GM12878 (cell line): ENCODE data around the gene C1orf74. TPM values are rescaled to one million over a fixed set of nuclear protein-coding genes. Genes with fewer than 3 reads are reported as not detected.
"Not testable (repeated sequence)": the region's sequence is repeated elsewhere in the genome, so short reads cannot be mapped to it uniquely, and the experiment has no call there.

Experiments used
- ATAC-seq: fragments of 200-7000 bp; cut with Tn5 transposase; 3 replicates; pipeline ENCODE4 v1.9.1; 2020; ENCODE audit warnings: mild to moderate bottlenecking, moderate library complexity
- BruUV-seq: library from RNA; stranded (reverse); fragments of 400-500 nt; replicated peaks from 2 replicates; lab custom pipeline; 2021; lab: Mats Ljungman, UMichigan
- CTCF ChIA-PET: fragments of 300-600 bp; sonication (Branson Sonifier 250); formaldehyde crosslinking; extraction: SDS; loops from one replicate; lab custom pipeline; 2021; ENCODE audit warnings: inconsistent platforms; lab: Yijun Ruan, JAX
- POLR2A ChIA-PET: fragments of 350-600 bp; formaldehyde crosslinking; extraction: SDS; loops from one replicate; lab custom pipeline; 2021; ENCODE audit warnings: inconsistent platforms; lab: Charles Lee
- RAD21 ChIA-PET: fragments of 300-600 bp; sonication (Branson Sonifier 250); formaldehyde crosslinking; loops from one replicate; lab custom pipeline; 2023; ENCODE audit warnings: antibody characterized with exemption; ENCODE audit not compliant: unreplicated experiment; lab: Charles Lee
- SMC1A ChIA-PET: fragments of 300-600 bp; sonication (Branson Sonifier 250); formaldehyde crosslinking; loops from one replicate; lab custom pipeline; 2023; ENCODE audit not compliant: unreplicated experiment, uncharacterized antibody; lab: Charles Lee
- DNase-seq: peaks from one replicate; pipeline ENCODE4 v3.0.0-alpha.2; 2011; ENCODE audit warnings: low read depth, low spot score
- FAIRE-seq: peaks from 3 replicates; lab custom pipeline; 2011; peaks lifted over from hg19 to GRCh38; lab: Jason Lieb, UNC
- H2AFZ ChIP-seq: 2 replicates; pipeline ENCODE4 v1.6.0; 2011; ENCODE audit warnings: low read depth, low read length, control low read depth; ENCODE audit not compliant: control insufficient read depth
- H3K27ac ChIP-seq: 2 replicates; pipeline ENCODE4 v1.5.1; 2011; ENCODE audit warnings: control low read depth; ENCODE audit not compliant: control insufficient read depth, insufficient read depth
- H3K27me3 ChIP-seq, 2 experiments: replicated peaks in 1 of 2; 2 replicates each; pipeline versions ENCODE4 v1.6.0 to v1.6.1; 2011; ENCODE audit warnings: low read length in 1 of 2; ENCODE audit not compliant: control insufficient read depth in 2 of 2, insufficient read depth in 2 of 2
- H3K36me3 ChIP-seq, 2 experiments: 2 replicates each; pipeline ENCODE4 v1.5.1; 2011; ENCODE audit warnings: low read length in 1 of 2; ENCODE audit not compliant: control insufficient read depth in 2 of 2, insufficient read depth in 2 of 2
- H3K4me1 ChIP-seq: 2 replicates; pipeline ENCODE4 v1.6.1; 2011; ENCODE audit warnings: mild to moderate bottlenecking, low read length, moderate library complexity, mixed read lengths; ENCODE audit not compliant: control insufficient read depth, insufficient read depth
- H3K4me2 ChIP-seq: 2 replicates; pipeline ENCODE4 v1.6.0; 2011; ENCODE audit warnings: control low read depth; ENCODE audit not compliant: control insufficient read depth, insufficient read depth
- H3K4me3 ChIP-seq: fragments of 200-600 bp; sonication (generic); 2 replicates; pipeline ENCODE4 v1.5.1; 2016
- H3K79me2 ChIP-seq: 2 replicates; pipeline ENCODE4 v1.6.0; 2011; ENCODE audit warnings: low read length; ENCODE audit not compliant: control insufficient read depth, insufficient read depth
- H3K9ac ChIP-seq: 2 replicates; pipeline ENCODE4 v1.8.0; 2011; ENCODE audit warnings: low read length, control low read depth, mixed read lengths; ENCODE audit not compliant: control insufficient read depth, insufficient read depth
- H3K9me3 ChIP-seq: replicated peaks from 3 replicates; pipeline ENCODE4 v1.5.1; 2011; ENCODE audit warnings: mild to moderate bottlenecking, low read length; ENCODE audit not compliant: control insufficient read depth, insufficient read depth
- H4K20me1 ChIP-seq: 2 replicates; pipeline ENCODE4 v1.6.0; 2011; ENCODE audit not compliant: control insufficient read depth, insufficient read depth
- CTCF ChIP-seq, 3 experiments: IDR thresholded peaks in 2 of 3; conservative IDR thresholded peaks in 1 of 3; 2 replicates each; pipeline ENCODE4 v1.5.1; 2011; ENCODE audit warnings: low read depth in 3 of 3, low read length in 3 of 3, mild to moderate bottlenecking in 3 of 3, control low read depth in 2 of 3, moderate library complexity in 2 of 3, inconsistent platforms in 1 of 3, mixed read lengths in 1 of 3; ENCODE audit not compliant: control insufficient read depth in 2 of 3, insufficient read depth in 1 of 3; ENCODE audit errors: extremely low read depth in 1 of 3
- JUNB ChIP-seq: IDR thresholded peaks from 2 replicates; pipeline ENCODE4 v1.6.1; 2016; ENCODE audit warnings: antibody characterized with exemption, mild to moderate bottlenecking
- NFYA ChIP-seq: IDR thresholded peaks from 2 replicates; pipeline ENCODE4 v1.6.1; 2011; ENCODE audit warnings: low read depth, mild to moderate bottlenecking, low read length, improper control_type of control experiment, borderline replicate concordance
- PKNOX1 ChIP-seq: fragments of 450-650 bp; IDR thresholded peaks from 2 replicates; pipeline ENCODE4 v1.6.1; 2016; ENCODE audit warnings: mild to moderate bottlenecking
- SPI1 ChIP-seq: IDR thresholded peaks from 2 replicates; pipeline ENCODE4 v1.6.1; 2011; ENCODE audit warnings: low read depth, mild to moderate bottlenecking, low read length, moderate library complexity, borderline replicate concordance; ENCODE audit not compliant: insufficient read depth
- WGBS: methylation state at CpG from one replicate; pipeline ENCODE4 v1.1.6; 2016; ENCODE audit warnings: low lambda C conversion rate; ENCODE audit not compliant: insufficient replicate concordance, insufficient coverage; ENCODE audit errors: missing lambda C conversion rate; 5-methylcytosine and 5-hydroxymethylcytosine counted together
- in situ Hi-C: fragments of 300-500 bp; cut with MboI; formaldehyde crosslinking; loops from 9 replicates; pipeline ENCODE4 v1.14.3; 2018; ENCODE audit warnings: mixed read lengths
- intact Hi-C: fragments of 100-400 bp; cut with micrococcal nuclease; formaldehyde crosslinking; loops from one replicate; pipeline ENCODE4 v1.14.2; 2022; ENCODE audit not compliant: unreplicated experiment
- polyA plus RNA-seq, 11 experiments: library from polyadenylated mRNA; depleted of rRNA in 4 of 11; unstranded in 6 of 11; stranded (reverse) in 5 of 11; fragments of >200 nt; fragmentation: Nextera tagmentation in 4 of 11; fragmentation: Illumina TruSeq in 1 of 11; extraction: Ambion mirVana in 4 of 11; extraction: Trizol in 1 of 11; gene quantifications; 1 replicate in 1 of 11; 2 replicates in 10 of 11; pipeline versions ENCODE4 v1.2.1 to v1.2.3, GENCODE V29; 2011 to 2016; ENCODE audit warnings: inconsistent platforms in 2 of 11, missing spikeins in 2 of 11, low read depth in 1 of 11
- total RNA-seq, 4 experiments: library from RNA; depleted of rRNA in 3 of 4; stranded (reverse); fragments of >200 nt in 3 of 4; fragmentation: Illumina TruSeq in 1 of 4; extraction: Trizol in 1 of 4; gene quantifications; 2 replicates each; pipeline versions ENCODE4 v1.2.1 to v1.2.3, GENCODE V29; 2013 to 2021

The C1orf74 gene
- total and polyA plus RNA-seq, 10 of the 15 experiments (the other 5 are each of a cell fraction or from before 2014, with no cell fraction given): 3.1 to 5.5 (median 3.6) TPM

DNA sequence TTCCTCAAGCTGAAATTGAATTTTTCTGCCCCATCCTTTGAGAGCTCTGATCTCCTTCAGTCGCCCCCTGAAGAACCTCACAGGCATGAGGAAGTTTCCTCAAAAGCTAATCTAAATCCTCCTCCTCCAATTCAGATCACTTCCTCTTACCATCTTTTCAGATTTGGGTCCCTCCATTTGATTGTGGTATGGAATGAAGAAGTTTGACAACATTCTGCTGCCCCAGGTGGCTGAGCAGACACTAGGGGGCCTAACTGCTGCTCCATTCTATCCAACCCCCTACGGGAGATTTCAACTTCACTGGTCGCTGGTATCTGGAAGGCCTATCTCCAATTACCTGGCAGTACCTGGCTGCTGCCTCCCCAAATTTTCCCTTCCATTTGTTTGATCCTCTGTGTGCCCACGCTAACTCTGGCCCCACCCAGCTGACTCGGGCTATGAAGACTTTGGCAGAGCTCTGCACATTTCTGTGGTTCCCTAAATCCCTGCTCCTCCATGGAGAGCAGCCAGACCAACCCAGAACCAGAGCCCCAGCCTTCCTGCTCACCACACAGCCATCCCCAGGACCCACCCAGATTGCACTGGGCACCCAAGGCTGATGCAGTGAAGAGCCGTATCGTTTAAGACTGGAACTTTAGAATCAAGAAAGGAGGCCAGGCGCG lies 13.8 kb upstream of the C1orf74 start:
- H3K4me1 ChIP-seq: no peaks in the 10 kb centered on the region
- intact Hi-C loops: no loop called here
- BruUV-seq: no TSS peak
- TF ChIP-seq JUNB: no peak
- 0 out of 6 replicates have a peak, but pooled peaks of 1 of the 3 experiments have one; percentile 9 for TF ChIP-seq CTCF (IDR thresholded peaks at IDR 0.05 in 2 of 3, conservative IDR thresholded peaks at IDR 0.05 in 1 of 3; ENCODE audit: control insufficient read depth in 2 of 3, extremely low read depth in 1 of 3, insufficient read depth in 1 of 3, low read depth in 3 of 3, low read length in 3 of 3)
- TF ChIP-seq PKNOX1: no peak
- peak; percentile 24; the same call in 1 of the 2 replicates for TF ChIP-seq SPI1
- no peak for TF ChIP-seq NFYA
- TF ChIP-seq, all 136 proteins: peak for 2
- Histone ChIP-seq H3K4me2 (no peak overlapping the region), H3K4me3 (no peak overlapping the region), H3K9ac (no peak overlapping the region), H3K27ac (no peak overlapping the region), H3K36me3 (no peaks in the 10 kb centered on the region), H4K20me1 (no peaks in the 10 kb centered on the region), H3K79me2 (no peaks in the 10 kb centered on the region), H3K27me3 (peaks cover 3 to 9% of the 10 kb centered on the region in 2 experiments), H3K9me3 (no peaks in the 10 kb centered on the region), H2AFZ (no peak overlapping the region)
- ChIA-PET POLR2A (no interaction called here), CTCF (interaction anchor here (0.9 to 1.5 kb wide), 5 partner anchors 10 to 576 kb away, joined by 3 to 6 read pairs (median 4); no protein-coding TSS in a partner anchor), RAD21 (no interaction called here), SMC1A (interaction anchor here (1.1 kb wide), 2 partner anchors 14 to 17 kb away, joined by 3 to 4 read pairs; partner anchors contain the start of gene C1orf74)
- 50% methylated on average over 9 of the region's 9 CpGs for WGBS
- no peak for FAIRE-seq
- peak; percentile 54 for ATAC-seq
- no peak for DNase-seq
- in situ Hi-C loops: no loop called here

- POLR2A ChIA-PET, in situ Hi-C loops, H2AFZ ChIP-seq, H3K27ac ChIP-seq, H3K27me3 ChIP-seq, H3K4me3 ChIP-seq, H3K9me3 ChIP-seq, H3K79me2 ChIP-seq, SMC1A ChIA-PET, H4K20me1 ChIP-seq, FAIRE-seq, DNase-seq, intact Hi-C loops, H3K36me3 ChIP-seq, H3K4me2 ChIP-seq, H3K4me1 ChIP-seq, BruUV-seq, ATAC-seq, H3K9ac ChIP-seq: not testable (repeated sequence)
- ChIA-PET RAD21 (interaction anchor here (2.0 kb wide), 1 partner anchor 7 kb away, joined by 4 read pairs; no protein-coding TSS in a partner anchor), CTCF (interaction anchor here (1.0 to 1.2 kb wide), 2 partner anchors 29 to 106 kb away, joined by 3 to 4 read pairs; no protein-coding TSS in a partner anchor)
- 19% methylated on average over 3 of the region's 3 CpGs for WGBS
Measured at GRCh38 chr1:209793711-209794110, 9.4 kb upstream of the C1orf74 start.
